Measurements from ENCODE around the gene LEFTY1. TPM values are rescaled to one million over a fixed set of nuclear protein-coding genes. Genes with fewer than 3 reads are reported as not detected.

The LEFTY1 gene
- total and polyA plus RNA-seq, 2 of the 13 experiments (the other 11 are each of a cell fraction or from before 2014, with no cell fraction given): 0.29 to 0.79 TPM

DNA sequence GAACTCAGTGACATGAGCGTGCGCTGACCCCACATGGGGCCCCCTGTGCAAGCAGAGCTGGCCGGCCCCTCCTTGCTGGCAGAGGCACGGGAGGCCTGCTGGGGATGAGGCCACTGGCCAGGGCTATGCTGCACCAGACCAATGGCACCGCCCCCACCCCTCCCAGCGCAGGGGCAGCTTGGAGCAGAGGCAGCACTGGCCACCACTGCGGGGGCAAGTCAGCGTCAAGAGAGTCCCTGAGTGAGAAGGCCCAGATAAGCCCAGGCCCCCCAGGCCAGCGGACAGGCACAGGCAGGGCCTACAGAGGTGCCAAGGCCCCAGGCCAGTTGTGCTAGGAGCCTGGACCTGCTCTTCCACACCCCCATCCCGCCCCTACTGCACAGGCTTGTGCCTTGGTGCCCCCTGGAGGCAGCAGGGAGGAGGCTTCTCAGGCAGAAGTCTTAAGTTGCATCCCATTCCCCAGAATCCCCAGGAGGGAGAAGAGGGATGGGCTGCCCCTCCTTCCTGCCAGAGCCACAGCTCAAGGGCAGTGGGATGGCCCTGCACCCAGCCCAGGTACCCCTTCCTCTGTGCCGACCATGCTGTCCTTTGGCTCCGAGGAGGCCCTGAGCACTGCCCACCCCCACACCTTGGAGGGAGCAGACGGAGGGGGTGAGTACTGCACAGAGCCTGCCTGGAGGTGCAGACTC lies 43.2 kb downstream of the LEFTY1 start (continued):
- TF ChIP-seq SOX6 (IDR thresholded peaks at IDR 0.05) (no peak), SOX6 (CRISPR knock-in tag; IDR thresholded peaks at IDR 0.05) (peak; percentile 30; the same call in 1 of the 2 replicates), BORCS8-MEF2B (CRISPR knock-in tag; IDR thresholded peaks at IDR 0.05) (0 out of 2 replicates have a peak, but pooled peaks have one; percentile 50), ZNF143 (CRISPR knock-in tag; IDR thresholded peaks at IDR 0.05) (no peak), HDAC2 (CRISPR knock-in tag; IDR thresholded peaks at IDR 0.05) (0 out of 2 replicates have a peak, but pooled peaks have one; percentile 36), ZNF383 (CRISPR knock-in tag; IDR thresholded peaks at IDR 0.05; ENCODE audit: borderline replicate concordance) (0 out of 2 replicates have a peak, but pooled peaks have one; percentile 43), ZNF775 (CRISPR knock-in tag; IDR thresholded peaks at IDR 0.05; ENCODE audit: borderline replicate concordance) (no peak), TOE1 (CRISPR knock-in tag; IDR thresholded peaks at IDR 0.05) (no peak), ZEB1 (IDR thresholded peaks at IDR 0.05; ENCODE audit: insufficient replicate concordance, low read depth) (no peak), ZNF557 (CRISPR knock-in tag; IDR thresholded peaks at IDR 0.05) (no peak), CC2D1A (CRISPR knock-in tag; IDR thresholded peaks at IDR 0.05) (no peak), ZNF83 (CRISPR knock-in tag; IDR thresholded peaks at IDR 0.05; ENCODE audit: borderline replicate concordance) (no peak), ZNF589 (CRISPR knock-in tag; conservative IDR thresholded peaks at IDR 0.05) (no peak), CHCHD3 (CRISPR knock-in tag; IDR thresholded peaks at IDR 0.05) (no peak), NPAS2 (CRISPR knock-in tag; IDR thresholded peaks at IDR 0.05; ENCODE audit: borderline replicate concordance) (no peak), RBM22 (optimal IDR thresholded peaks at IDR 0.05; ENCODE audit: low read length) (peak; percentile 85), DPF2 (CRISPR knock-in tag; IDR thresholded peaks at IDR 0.05; ENCODE audit: borderline replicate concordance, low read depth) (no peak), GATAD1 (CRISPR knock-in tag; IDR thresholded peaks at IDR 0.05) (no peak)
- TF ChIP-seq, protein P1, sequence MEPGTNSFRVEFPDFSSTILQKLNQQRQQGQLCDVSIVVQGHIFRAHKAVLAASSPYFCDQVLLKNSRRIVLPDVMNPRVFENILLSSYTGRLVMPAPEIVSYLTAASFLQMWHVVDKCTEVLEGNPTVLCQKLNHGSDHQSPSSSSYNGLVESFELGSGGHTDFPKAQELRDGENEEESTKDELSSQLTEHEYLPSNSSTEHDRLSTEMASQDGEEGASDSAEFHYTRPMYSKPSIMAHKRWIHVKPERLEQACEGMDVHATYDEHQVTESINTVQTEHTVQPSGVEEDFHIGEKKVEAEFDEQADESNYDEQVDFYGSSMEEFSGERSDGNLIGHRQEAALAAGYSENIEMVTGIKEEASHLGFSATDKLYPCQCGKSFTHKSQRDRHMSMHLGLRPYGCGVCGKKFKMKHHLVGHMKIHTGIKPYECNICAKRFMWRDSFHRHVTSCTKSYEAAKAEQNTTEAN (CRISPR knock-in tag; conservative IDR thresholded peaks at IDR 0.05): no peak
- TF ChIP-seq, protein P2, sequence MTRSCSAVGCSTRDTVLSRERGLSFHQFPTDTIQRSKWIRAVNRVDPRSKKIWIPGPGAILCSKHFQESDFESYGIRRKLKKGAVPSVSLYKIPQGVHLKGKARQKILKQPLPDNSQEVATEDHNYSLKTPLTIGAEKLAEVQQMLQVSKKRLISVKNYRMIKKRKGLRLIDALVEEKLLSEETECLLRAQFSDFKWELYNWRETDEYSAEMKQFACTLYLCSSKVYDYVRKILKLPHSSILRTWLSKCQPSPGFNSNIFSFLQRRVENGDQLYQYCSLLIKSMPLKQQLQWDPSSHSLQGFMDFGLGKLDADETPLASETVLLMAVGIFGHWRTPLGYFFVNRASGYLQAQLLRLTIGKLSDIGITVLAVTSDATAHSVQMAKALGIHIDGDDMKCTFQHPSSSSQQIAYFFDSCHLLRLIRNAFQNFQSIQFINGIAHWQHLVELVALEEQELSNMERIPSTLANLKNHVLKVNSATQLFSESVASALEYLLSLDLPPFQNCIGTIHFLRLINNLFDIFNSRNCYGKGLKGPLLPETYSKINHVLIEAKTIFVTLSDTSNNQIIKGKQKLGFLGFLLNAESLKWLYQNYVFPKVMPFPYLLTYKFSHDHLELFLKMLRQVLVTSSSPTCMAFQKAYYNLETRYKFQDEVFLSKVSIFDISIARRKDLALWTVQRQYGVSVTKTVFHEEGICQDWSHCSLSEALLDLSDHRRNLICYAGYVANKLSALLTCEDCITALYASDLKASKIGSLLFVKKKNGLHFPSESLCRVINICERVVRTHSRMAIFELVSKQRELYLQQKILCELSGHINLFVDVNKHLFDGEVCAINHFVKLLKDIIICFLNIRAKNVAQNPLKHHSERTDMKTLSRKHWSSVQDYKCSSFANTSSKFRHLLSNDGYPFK (CRISPR knock-in tag; IDR thresholded peaks at IDR 0.05; ENCODE audit: borderline replicate concordance): 0 out of 2 replicates have a peak, but pooled peaks have one; percentile 49
- TF ChIP-seq, protein P3, sequence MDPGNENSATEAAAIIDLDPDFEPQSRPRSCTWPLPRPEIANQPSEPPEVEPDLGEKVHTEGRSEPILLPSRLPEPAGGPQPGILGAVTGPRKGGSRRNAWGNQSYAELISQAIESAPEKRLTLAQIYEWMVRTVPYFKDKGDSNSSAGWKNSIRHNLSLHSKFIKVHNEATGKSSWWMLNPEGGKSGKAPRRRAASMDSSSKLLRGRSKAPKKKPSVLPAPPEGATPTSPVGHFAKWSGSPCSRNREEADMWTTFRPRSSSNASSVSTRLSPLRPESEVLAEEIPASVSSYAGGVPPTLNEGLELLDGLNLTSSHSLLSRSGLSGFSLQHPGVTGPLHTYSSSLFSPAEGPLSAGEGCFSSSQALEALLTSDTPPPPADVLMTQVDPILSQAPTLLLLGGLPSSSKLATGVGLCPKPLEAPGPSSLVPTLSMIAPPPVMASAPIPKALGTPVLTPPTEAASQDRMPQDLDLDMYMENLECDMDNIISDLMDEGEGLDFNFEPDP (CRISPR knock-in tag; conservative IDR thresholded peaks at IDR 0.05): no peak
